Uterus (tissue), 4 donors: ENCODE data around the gene SPTBN5. TPM values are rescaled to one million over a fixed set of nuclear protein-coding genes. Genes with fewer than 3 reads are reported as not detected.

Experiments used
- DNase-seq, 2 donors: peaks; one replicate each; pipeline ENCODE4 v3.0.0-alpha.2; 2019 to 2020
- H3K27ac ChIP-seq, 2 donors: fragments of 200-600 bp; sonication (generic); 1 replicate in 1 of 2; 2 replicates in 1 of 2; pipeline ENCODE4 v1.5.1; 2016 to 2018
- H3K27me3 ChIP-seq, 2 donors: fragments of 200-600 bp; sonication (generic); one replicate each; pipeline ENCODE4 v1.5.1; 2018 to 2019; ENCODE audit warnings: control low read depth in 1 of 2
- H3K36me3 ChIP-seq, 2 donors: fragments of 200-600 bp; sonication (generic); one replicate each; pipeline ENCODE4 v1.5.1; 2019; ENCODE audit warnings: control low read depth in 1 of 2
- H3K4me1 ChIP-seq, 2 donors: fragments of 200-600 bp; sonication (generic); one replicate each; pipeline ENCODE4 v1.5.1; 2018 to 2019; ENCODE audit warnings: control low read depth in 1 of 2
- H3K4me3 ChIP-seq, 2 donors: fragments of 200-600 bp; sonication (generic); 1 replicate in 1 of 2; 2 replicates in 1 of 2; pipeline ENCODE4 v1.5.1; 2018 to 2019; ENCODE audit warnings: mild to moderate bottlenecking in 1 of 2
- H3K9me3 ChIP-seq, 2 donors: fragments of 200-600 bp; sonication (generic); one replicate each; pipeline ENCODE4 v1.5.1; 2019; ENCODE audit warnings: control low read depth in 1 of 2
- POLR2A ChIP-seq, 2 donors: fragments of 450-650 bp; IDR thresholded peaks; one replicate each; pipeline ENCODE4 v1.6.1; 2016; ENCODE audit warnings: antibody characterized with exemption in 2 of 2, mild to moderate bottlenecking in 1 of 2, moderate library complexity in 1 of 2
- intact Hi-C: fragments of 100-400 bp; cut with DNase I; formaldehyde crosslinking; loops from one replicate; pipeline ENCODE4 v1.15.1; 2023; ENCODE audit warnings: low total_unique reads
- total RNA-seq, 4 donors: library from RNA; depleted of rRNA in 3 of 4; stranded (reverse); fragments of >200 nt in 3 of 4; gene quantifications; one replicate each; pipeline versions ENCODE4 v1.1.0 to v1.2.4, GENCODE V29; 2014 to 2023
- TF ChIP-seq, protein P1 (sequence below), 4 experiments: fragments of 200-600 bp in 2 of 4; fragments of 450-650 bp in 2 of 4; sonication (generic) in 2 of 4; IDR thresholded peaks; one replicate each; pipeline ENCODE4 v1.5.1; 2016 to 2019; ENCODE audit warnings: antibody characterized with exemption in 4 of 4, mild to moderate bottlenecking in 2 of 4, moderate library complexity in 1 of 4
- donor health status: DM: yes; HTN: yes; CAD: no.

Gene SPTBN5
- total RNA-seq, 4 donors from 2014 or later: 0.51 to 0.76 (median 0.61) TPM; not detected in 1

- H3K4me1 ChIP-seq: no peaks in the 10 kb centered on the region
- H3K9me3 ChIP-seq: no peaks in the 10 kb centered on the region
- intact Hi-C loops: loop anchor here (10.0 kb wide), 1 partner anchor 57 kb away; no protein-coding TSS in a partner anchor
- no peak overlapping the region for H3K4me3 ChIP-seq
- no peaks in the 10 kb centered on the region for H3K27me3 ChIP-seq
- TF ChIP-seq, protein P1, sequence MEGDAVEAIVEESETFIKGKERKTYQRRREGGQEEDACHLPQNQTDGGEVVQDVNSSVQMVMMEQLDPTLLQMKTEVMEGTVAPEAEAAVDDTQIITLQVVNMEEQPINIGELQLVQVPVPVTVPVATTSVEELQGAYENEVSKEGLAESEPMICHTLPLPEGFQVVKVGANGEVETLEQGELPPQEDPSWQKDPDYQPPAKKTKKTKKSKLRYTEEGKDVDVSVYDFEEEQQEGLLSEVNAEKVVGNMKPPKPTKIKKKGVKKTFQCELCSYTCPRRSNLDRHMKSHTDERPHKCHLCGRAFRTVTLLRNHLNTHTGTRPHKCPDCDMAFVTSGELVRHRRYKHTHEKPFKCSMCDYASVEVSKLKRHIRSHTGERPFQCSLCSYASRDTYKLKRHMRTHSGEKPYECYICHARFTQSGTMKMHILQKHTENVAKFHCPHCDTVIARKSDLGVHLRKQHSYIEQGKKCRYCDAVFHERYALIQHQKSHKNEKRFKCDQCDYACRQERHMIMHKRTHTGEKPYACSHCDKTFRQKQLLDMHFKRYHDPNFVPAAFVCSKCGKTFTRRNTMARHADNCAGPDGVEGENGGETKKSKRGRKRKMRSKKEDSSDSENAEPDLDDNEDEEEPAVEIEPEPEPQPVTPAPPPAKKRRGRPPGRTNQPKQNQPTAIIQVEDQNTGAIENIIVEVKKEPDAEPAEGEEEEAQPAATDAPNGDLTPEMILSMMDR (IDR thresholded peaks at IDR 0.05): no peak
- no peak for TF ChIP-seq POLR2A (IDR thresholded peaks at IDR 0.05)
- no peak for DNase-seq
- no peaks in the 10 kb centered on the region for H3K36me3 ChIP-seq
- H3K27ac ChIP-seq: no peak overlapping the region
These were observed 18.0 kb upstream of the SPTBN5 start for GRCh38 chr15:41911691-41912345.

DNA sequence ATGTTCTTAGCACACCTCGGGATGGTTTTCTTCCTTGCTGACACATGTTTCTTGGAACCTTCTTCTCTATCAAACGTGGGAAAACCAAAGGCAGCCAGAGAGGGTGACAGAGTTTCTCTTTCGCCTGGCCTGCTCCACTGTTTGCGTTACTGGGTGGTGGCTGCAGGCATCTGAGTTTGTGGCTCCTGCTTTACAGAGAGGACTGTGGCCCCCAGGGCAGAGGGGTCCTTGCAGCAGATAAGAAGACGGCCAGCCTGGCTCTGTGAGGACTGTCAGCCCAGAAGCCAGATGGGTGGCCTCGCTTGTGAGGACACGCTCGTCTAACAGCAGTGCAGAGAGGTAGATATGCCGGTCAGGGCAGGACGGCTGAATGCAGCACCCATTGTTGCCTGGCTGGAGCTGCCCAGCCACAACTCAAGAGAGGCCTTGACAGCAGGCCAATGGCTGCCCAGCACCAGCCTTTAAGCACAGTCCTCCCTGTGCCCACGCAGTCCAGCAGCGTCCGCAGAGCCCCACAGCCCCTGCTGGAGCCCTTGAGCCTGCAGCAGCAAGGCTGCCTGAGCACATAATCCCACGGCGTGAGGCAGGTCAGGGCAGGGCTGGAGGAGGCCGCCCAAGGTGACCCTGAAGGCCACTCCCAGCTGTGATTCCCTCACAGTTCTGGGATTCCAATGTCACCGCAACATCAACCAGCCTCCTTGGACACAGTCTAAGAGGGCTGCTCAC, 15.0 kb upstream of the SPTBN5 start:
- intact Hi-C loops: no loop called here
- no peak for DNase-seq
- Histone ChIP-seq H3K36me3 (no peaks in the 10 kb centered on the region), H3K4me1 (no peaks in the 10 kb centered on the region), H3K4me3 (no peak overlapping the region), H3K9me3 (no peaks in the 10 kb centered on the region), H3K27me3 (no peaks in the 10 kb centered on the region), H3K27ac (no peak overlapping the region)
- no peak for TF ChIP-seq POLR2A (IDR thresholded peaks at IDR 0.05)
- TF ChIP-seq, protein P1 (IDR thresholded peaks at IDR 0.05): no peak

DNA sequence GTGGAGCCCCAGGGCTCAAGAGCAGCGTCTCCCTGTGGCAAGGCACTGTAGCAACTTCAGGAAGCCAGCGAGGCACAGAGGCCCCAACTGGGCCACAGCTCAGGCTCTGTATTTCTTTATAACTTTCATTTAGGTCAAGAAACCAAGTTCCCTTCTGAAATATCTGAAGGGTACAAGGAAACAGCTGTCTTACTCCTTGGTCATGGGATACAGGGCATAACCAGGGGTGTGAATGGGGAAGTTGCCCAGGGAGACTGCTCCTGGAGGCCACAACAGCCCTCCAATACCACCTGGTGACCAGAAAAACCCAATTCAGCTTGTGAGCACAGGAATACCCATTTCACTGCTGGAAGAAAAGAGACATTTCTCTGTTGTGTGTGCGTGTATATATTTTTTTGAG, 13.3 kb upstream of the SPTBN5 start:
- Histone ChIP-seq H3K4me1 (no peaks in the 10 kb centered on the region), H3K36me3 (no peaks in the 10 kb centered on the region), H3K4me3 (no peak overlapping the region), H3K27ac (no peak overlapping the region), H3K9me3 (no peaks in the 10 kb centered on the region), H3K27me3 (no peaks in the 10 kb centered on the region)
- intact Hi-C loops: no loop called here
- no peak for DNase-seq
- TF ChIP-seq POLR2A (IDR thresholded peaks at IDR 0.05): no peak
- TF ChIP-seq, protein P1 (IDR thresholded peaks at IDR 0.05): no peak

GRCh38 chr15:41906608-41907007, 12.8 kb upstream of the SPTBN5 start:
- intact Hi-C loops: no loop called here
- H3K4me3 ChIP-seq: no peak overlapping the region
- no peak overlapping the region for H3K27ac ChIP-seq

More at GRCh38 chr15:41906608-41907007, 12.8 kb upstream of the SPTBN5 start:
- H3K9me3 ChIP-seq: no peaks in the 10 kb centered on the region
- no peaks in the 10 kb centered on the region for H3K36me3 ChIP-seq
- TF ChIP-seq POLR2A (IDR thresholded peaks at IDR 0.05): no peak
- TF ChIP-seq, protein P1 (IDR thresholded peaks at IDR 0.05): no peak
- no peak for DNase-seq
- H3K4me1 ChIP-seq: no peaks in the 10 kb centered on the region
- H3K27me3 ChIP-seq: no peaks in the 10 kb centered on the region
